ENCODE results near the gene ZKSCAN8.

The ZKSCAN8 gene

GRCh38 chr6:28140616-28141015 lies 1.1 kb upstream of the ZKSCAN8 start:
- no peak for DNase-seq

DNA sequence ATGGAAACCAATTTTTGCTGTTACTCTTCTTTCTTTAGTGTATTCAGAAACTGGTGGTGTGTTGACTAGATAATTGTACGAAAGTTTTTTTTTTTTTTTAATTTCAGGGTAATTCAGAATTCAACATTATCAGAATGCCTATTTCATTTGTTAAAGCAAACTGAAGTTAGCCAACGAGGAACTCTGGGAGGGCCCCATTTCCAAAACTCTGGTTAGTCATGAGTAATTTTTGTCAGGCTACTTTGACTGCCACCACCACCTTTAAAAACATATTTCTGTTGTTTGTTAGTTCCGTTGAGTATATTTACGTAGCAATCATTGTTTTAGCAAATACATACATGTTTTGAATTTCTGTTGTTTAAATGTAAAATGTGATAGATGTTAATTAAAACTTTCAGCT lies 763 bp downstream of the ZKSCAN8 start:
- no peak for DNase-seq

DNA sequence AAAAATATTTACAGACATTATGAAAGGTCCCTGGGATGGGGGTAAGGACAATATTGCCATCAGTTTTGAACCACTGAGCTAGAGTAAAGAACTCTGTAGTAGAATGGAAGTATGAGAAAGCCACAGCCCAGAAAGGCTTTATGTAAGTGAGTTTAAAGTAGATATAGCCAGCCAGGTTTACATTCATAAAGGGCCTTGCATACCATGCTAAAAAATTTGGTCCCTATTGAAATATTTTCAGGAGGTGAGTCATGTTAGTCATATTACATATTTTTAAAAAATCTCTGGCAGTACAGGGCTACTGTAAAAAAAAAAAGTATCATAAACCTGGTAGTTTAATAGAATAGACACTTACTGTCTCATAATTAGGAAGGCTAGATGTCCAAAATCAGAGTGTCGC lies 3.5 kb downstream of the ZKSCAN8 start:
- DNase-seq: no peak

DNA sequence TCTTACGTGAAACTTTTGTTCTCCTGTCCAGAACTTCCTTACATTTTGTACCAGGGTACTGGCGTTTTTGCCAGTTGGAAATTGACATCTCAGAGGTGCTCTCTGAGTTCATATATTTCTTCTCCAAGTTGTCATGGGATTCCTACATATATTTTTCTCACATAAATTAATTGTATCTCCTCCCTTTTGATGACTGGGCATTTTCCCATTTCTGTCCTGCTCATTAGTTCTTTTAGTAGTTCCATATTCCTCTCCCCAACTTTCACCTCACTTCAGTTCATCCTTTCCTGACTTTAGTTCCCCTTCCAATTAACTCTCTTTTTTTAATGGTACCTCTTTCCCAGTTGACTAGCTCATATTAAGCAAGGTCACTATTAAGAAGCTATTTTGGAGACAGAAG lies 10.8 kb downstream of the ZKSCAN8 start:
- DNase-seq: no peak

DNA sequence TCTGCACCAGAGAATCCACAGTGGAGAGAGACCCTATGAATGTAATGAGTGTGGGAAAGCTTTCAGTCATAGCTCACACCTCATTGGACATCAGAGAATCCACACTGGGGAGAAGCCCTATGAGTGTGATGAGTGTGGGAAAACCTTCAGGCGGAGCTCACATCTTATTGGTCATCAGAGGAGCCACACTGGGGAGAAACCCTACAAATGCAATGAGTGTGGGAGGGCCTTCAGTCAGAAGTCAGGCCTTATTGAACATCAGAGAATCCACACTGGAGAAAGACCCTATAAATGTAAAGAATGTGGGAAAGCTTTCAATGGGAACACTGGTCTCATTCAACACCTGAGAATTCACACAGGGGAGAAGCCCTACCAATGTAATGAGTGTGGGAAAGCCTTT lies 11.9 kb downstream of the ZKSCAN8 start:
- no peak for DNase-seq

DNA sequence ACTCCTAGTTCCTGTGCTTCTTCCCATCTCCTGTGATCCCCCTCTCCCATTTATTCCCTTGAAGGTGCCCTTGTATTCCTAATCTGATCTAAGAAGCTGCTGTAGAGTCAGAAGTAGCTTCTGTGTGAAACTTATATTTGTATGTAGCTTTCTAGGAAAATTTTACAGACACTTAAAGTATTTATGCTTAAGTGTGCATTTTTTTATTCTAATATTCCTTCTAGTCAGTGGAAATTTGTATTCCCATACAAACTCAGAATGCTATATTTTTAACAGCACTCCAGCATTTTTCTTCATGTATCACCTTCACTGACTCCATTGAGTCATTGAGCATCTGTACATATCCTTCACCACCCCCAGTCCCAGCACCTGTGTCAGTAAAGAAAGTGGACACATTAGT lies 12.7 kb downstream of the ZKSCAN8 start:
- no peak for DNase-seq

GRCh38 chr6:28158318-28158717 lies 16.6 kb downstream of the ZKSCAN8 start:
- no peak for DNase-seq

DNA sequence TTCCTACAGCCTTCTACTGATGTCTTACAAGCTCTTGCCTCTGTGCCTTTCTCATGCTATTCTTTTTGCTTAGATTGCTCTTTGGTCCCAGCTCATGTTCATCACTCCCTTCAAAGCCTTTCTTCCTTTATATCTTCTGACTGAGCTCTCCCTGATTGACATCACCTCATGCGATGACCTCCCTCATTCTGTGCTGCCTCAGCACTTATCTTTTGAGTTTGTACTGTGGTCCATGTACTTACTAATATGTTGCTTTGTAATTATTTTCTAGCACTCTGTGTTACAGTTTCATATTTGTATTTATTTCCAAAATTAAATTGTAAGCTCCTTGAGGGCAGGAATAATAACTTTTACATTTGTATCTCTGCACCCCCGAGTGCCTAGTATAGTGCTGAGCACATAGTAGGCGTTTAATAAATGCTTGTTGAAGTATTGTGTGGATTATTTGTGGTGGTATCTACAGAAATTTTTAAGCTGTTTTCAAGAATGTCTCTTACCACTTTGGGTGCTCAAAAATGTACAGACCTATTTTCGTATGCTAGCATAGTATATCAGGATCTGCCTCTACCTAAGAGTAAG lies 17.4 kb downstream of the ZKSCAN8 start:
- DNase-seq: no peak

- no peak for DNase-seq
Observed at GRCh38 chr6:28160233-28160632, 18.6 kb downstream of the ZKSCAN8 start.

- peak; percentile 23 for DNase-seq
Observed at GRCh38 chr6:28161410-28162079, 19.9 kb downstream of the ZKSCAN8 start.

- no peak for DNase-seq
Observed at GRCh38 chr6:28165563-28165962, 23.9 kb downstream of the ZKSCAN8 start.

- DNase-seq: no peak
Observed at GRCh38 chr6:28167068-28167467, 25.4 kb downstream of the ZKSCAN8 start.

DNA sequence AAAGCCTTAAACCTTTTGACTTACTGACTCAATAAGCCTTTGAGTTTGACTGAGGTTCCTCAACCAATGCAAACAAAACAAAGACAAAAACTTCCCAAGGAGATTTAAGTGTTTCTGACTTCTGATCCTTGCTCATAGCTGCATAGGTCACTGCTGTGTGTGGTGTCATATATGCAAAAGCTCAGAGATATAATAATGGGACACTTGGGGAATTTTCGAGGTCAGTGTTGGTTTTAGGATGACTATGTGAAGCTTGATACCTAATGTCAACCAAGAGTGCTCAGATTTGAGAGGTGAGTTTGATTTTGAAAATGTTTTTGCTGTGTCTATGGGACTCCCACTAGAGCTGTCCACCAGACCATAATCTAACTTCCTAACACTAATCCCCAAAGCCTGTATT lies 26.2 kb downstream of the ZKSCAN8 start:
- DNase-seq: no peak

DNA sequence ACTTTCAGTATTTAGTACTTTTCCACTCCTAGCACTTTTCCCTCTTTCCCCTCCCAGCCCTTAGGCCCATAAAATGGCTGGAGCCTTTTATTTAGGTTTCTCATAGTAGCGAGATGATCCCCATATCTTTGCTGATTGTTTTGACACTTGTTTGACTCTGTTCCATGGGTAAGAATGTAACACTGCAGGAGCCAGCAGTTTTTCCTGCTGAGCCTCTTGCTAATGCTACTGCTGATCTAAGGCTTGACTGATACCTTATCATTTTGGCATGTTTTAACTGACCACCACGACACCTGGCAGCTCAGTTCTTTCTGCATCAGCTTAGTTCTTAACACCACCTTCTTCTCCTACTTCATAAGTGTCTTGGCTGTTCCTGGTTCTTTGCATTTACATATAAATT lies 29.6 kb downstream of the ZKSCAN8 start:
- no peak for DNase-seq

GRCh38 chr6:28172006-28172405 lies 30.3 kb downstream of the ZKSCAN8 start:
- DNase-seq: no peak

DNA sequence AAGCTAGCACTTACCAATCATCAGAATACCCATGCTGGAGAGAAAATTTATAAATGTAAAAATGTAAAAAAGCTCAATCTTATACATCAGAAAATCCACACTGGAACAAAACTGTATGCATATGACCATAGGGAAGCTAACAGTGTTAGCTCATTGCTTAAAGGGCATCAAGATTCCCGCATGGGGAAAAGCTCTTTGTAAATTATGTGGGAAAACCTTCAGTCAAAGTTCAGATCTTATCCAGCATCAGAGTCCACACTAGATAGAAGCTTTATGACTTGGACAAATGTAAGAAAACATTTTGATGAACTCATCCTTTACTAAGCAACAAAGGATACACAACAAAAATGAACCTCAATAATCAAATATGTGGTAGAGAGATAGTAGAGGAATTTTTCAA lies 34.7 kb downstream of the ZKSCAN8 start:
- no peak for DNase-seq

DNA sequence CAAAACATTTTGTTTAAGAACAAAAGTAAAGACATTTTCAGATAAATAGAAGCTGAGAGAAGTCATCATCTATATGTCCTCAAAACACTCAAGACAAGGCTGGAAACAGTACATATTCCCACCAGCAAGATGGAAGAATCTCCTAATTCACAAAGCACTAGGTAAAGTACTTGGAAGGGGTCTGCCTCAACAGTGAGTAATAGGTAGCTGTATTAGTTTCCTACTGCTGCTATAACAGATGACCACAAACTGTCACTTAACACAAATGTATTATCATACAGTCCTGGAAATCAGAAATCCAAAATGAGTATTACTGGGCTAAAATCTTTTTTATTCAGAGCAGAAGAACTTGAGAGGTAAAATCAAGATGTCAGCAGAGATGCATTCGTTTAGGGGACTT lies 40.6 kb downstream of the ZKSCAN8 start:
- DNase-seq: no peak

DNA sequence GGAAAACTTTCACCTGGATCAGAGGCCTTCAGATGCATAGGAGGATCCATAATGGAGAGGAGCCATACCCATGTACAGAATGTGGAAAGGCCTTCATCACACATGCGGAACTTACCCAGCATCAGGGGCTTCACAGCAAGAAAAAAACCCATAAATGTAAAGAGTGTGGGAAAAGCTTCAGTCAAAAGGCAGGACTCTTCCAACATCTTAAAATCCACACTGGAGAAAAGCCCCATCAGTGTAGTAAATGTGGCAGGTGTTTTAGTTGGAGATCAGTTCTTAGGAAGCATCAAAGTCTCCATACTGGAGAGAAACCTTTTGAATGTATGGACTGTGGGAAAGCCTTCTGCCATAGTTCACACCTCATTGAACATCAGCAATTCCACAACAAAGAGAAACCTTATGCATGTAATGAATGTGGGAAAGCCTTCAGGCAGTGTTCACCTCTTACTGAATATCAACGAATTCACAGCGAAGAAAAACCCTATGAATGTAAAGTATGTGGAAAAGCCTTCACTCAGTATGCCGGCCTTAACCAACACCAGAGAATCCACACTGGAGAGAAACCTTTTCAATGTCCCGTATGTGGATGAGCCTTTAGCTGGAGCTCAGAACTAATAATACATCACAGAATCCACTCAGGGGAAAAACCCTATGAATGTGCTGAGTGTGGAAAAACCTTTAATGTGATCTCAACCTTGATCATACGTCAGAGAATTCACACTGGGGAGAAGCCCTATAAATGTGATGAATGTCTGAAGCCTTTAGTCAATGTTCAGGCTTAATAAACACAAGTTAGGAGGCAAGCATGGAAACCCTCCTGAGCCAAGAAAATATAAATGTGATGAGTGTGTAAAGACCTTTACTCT lies 46.7 kb downstream of the ZKSCAN8 start:
- no peak for DNase-seq

GRCh38 chr6:28200020-28200419 lies 58.3 kb downstream of the ZKSCAN8 start:
- no peak for DNase-seq

GRCh38 chr6:28203201-28203600 lies 61.5 kb downstream of the ZKSCAN8 start:
- DNase-seq: no peak

- DNase-seq: no peak
Observed at GRCh38 chr6:28205879-28206278, 64.2 kb downstream of the ZKSCAN8 start.

- DNase-seq: no peak
Observed at GRCh38 chr6:28206527-28206926, 64.8 kb downstream of the ZKSCAN8 start.

DNA sequence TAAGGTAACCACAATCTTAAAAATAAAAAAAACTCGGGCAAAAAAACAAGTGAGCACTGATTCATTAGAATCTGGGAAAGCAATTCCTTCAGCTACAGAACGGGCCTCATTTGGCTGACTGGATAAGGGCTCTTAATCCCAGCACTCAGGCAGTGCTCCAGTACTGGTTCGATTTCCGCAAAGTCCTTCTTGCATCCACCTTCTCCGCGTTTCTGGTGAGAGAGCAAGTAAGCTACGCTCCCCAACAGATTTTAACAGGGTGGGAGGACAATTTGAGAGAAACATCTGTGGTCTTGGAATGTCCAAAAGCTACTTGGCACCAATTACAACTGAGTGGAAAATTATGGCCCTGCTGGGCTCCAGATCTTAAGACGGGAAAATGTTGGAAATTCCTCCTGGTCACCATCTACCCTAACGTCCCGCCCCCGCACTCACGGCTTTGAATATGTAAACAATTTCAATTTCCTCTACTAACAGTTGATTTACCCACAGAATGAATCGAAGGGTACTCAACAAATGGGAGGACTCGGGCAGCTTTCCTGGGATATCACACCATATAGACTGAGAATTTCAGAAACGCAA lies 65.3 kb downstream of the ZKSCAN8 start:
- no peak for DNase-seq

All from NCI-H748 treated with DMSO at 0.1 percent for 48 hours (cell line).